GM19463 (cell line): Measurements from ENCODE around the gene PRDM16.

Source experiments
- ATAC-seq: cut with Tn5 transposase; IDR thresholded peaks from one replicate; pipeline ENCODE4 v1.9.1; 2021; ENCODE audit warnings: mild to moderate bottlenecking, moderate library complexity; ENCODE audit not compliant: unreplicated experiment

Gene PRDM16

DNA sequence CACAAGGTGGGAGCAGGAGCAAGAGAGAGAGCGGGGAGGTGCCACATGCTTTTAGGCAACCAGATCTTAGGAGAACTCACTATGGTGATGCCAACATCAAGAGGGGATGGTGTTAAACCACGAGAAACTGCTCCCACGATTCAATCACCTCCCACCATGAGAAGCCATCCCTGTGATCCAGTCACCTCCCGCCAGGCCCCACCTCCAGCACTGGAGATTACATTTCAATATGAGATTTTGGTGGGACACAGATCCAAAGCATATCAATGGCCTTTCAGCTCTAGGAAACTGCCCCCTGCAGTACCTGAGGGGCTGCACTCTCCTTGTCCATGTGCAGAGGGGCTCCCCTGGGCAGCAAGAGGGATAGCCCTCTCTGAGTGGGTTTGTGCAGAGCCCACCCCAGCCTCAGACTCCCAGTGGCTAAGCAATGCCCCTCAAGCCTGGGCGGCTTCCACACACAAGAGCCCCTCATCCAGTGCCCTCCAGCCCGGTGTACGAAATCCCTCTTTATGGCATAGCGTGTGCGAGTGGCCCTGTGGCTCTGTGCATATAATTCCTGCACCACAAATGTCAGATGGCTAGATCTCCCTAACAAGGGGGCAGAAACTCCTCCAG is 15.5 kb upstream of the PRDM16 start:
- no peak for ATAC-seq

DNA sequence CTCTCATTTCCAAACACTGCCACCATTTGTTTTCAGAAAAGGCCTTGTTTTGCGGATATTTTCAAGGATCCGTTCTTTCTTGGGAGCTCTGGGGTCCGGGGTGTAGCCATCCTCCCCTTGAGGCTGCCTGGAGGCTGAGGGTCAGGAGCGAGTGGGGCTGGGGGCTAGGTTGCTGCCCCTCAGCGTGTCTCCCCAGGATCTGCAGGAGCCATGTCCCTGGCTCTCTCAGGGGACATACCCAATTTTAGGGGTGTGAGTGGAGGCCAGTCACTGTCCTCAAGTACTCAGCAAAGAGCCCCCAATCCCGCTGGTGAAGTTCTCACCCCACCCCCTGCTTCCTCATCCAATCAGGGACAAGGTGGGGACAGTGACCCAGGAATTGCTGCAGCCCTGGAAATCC is 15.0 kb upstream of the PRDM16 start:
- ATAC-seq: no peak

DNA sequence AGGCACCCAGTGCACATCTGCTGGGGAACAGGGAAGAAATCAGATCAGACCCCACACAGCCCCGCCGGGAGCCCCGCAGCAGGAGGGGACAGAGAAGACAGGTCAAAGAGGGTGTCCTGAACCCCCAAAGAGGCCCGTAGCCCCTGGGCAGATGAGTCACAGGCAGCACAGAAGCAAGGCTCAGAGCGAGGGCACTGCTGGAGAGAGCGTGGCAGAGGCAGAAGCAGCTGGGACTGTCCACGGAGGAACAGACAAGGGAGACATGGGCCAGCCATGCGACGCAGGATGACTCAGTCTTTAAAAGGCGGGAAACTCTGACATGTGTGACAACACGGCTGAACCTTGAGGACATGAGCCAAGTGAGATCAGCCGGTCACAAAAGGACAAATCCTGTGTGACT is 14.5 kb upstream of the PRDM16 start:
- ATAC-seq: no peak

DNA sequence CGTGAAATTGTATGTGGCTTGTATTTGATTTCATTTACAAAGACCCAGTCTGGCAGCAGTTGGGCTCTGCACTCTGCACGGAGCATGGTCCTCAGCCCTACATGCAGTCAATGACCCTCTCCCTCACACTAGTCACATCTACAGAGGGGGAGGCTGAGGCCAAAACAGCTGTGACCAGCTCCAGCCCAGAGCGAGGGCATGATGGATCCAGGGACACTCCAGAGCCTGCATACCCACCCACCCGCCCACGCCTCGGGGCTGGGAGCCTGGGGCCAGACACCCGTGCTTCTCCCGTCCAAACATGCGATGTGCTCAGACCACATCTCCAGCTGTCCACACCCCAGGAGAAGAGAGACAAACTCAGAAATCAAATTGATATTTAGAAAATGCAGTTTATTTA is 14.0 kb upstream of the PRDM16 start:
- no peak for ATAC-seq

DNA sequence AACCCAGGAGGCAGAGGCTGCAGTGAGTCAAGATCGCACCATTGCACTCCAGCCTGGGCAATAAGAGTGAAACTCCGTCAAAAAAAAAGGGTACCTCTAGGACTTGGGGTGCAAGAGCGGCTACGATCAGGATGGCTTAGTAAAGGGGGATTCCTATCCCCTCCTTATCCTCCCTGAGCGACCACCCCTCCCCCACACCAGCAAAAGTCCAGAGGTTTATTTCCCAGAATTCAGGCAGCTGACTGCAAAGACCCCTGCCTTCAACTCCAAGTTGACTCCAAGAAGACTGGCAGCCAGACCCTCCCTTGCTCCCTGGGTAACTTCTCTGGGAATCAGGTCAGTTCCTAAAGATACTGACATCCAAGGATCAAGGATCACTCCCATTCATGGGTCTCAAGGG is 12.4 kb upstream of the PRDM16 start:
- no peak for ATAC-seq

DNA sequence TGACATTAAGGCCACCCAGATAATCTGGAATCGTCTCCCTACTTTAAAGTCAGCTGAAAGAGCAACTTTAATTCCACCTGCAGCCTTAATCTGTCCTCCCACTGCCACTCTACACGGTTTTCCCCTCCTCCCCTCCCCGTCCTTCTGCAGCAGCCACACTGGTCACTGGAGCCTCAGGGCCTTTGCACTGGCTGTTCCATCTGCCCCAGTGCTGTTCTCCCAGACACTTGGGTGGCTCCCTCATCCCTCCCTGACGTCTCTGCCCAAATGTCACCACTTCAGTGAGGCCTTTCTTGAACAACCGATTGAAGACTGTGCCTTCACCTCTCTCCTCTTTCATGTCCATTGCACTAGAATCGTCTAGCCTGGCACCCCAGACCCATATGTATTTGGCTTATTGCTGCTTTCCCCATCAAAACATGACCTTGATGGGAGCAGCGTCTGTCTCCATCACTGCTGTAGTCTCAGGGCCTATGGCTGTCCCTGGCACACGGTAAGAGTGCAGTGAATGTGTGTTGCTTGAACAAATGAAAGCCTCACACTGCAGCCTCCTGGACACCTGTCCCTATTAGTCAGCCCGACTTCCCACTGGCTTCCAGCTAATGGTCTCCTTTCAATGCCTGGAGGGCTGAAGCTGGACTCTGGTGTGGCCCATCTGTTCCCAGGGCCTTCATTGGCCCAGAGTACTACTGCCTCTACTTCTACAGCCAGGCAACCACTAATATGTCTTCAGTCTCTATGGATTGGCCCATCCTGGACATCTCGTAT is 10.6 kb upstream of the PRDM16 start:
- no peak for ATAC-seq

DNA sequence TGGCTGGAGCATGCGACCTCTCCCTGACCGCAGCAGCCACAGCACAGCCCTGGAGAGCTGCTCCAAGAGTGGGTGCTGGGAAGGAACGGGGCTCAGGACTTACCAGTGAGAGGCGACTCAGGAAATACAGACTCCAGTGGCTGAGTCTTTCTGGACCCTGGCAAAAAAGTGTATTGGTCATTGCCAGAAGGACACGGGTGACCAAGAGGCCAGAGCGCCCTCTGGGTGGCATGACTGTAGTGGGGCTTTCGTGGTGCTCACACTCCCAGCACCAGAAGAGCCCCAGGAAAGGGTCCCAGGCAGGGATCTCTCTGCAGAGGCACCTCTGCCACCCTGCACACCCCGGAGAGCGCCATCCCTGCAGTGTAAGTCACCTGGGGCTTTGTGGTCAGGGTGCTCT is 8.9 kb upstream of the PRDM16 start:
- no peak for ATAC-seq

DNA sequence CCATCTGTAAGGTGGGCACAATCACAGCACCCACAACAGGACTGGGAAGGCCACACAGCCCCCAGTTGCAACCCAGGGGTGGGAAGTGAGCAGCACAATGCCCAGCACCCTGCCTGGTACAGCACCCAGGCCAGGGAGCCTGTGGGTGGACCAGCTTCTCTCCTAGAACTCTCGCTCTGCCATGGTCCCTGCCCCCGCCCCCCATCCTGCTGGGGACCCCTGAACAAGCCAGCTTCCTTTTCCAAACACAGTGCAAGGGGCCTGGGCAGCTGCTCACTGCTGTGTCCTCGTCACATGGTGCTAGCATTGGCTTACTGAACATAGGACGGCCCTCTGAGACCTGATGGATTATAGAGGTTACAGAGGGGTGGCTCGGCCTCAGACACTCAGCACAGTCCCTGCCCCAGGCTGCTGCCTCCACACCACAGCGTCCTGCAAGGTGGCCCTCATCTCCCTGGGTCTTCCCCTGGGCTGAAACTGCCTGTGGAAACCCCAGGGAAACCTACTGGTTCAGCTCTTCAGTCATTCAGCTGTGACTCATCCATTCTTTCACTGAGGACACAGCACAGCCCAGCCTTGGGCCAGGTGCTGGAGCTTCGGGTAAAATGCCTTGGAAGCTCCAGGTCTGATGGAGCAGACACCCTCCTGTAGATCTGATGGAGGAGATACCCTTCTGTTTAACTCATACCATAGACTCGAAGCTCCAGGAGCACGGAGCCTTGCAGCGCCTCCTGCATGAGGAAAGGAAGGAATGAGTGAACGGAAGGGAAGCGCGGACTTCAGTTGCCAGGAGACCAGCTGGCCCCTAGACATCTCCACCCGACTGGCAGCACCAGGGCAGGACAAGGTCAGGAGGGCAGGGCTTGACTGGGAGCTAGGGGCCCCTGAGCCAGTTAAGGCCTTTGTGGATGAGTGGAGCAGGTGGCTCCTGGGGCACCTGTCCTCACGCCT is 8.1 kb upstream of the PRDM16 start:
- ATAC-seq: no peak

DNA sequence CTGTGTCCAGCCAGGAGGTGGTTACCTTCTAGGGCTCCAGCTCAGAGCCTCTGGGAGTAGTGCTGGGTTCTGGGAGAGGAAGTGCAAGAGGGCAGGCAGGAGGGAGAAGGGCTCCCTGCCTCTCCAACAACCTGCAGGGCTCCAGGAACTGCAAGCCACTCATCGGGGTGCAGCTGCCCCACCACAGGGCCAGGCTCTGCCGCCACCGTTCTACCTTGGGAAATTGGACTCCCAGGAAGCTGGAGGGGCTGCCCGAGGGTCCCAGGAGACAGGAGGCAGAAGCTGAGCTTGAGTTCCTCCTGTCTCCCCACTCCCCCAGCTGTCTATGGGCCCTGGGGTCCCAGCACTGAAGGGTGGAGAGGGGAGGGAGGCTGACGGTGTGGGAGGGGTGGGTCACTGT is 7.4 kb upstream of the PRDM16 start:
- ATAC-seq: no peak

DNA sequence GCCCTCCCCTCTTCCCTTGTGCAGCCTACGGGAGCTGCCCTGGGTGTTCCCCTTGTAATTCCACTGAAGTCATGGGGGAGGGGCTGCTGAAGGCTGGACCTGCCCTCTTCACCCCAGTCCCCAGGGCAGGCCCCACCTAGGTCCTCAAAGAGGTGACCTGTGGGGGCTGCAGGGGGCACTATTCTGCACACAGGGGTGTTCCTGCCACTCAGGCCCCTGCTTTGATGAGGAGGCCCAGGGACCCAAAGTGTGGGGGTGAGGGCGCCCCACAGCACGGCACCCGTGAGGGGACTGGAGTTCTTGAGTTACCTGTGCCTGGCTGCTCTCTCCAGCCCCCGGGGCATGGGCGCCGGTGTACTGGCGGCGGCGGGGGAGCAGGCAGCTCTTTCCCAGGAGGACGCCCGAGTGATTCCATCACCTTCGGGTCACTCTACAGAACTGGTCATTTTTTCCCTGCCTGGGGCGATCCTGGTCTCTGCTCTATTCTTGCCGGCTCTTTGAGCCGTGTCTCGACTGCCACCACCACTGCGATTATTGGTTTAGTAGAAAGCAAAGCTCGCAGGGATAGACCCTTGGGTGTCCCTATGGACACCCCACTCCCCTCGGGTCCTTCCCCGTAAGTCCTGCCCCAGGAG is 6.9 kb upstream of the PRDM16 start:
- ATAC-seq: no peak

DNA sequence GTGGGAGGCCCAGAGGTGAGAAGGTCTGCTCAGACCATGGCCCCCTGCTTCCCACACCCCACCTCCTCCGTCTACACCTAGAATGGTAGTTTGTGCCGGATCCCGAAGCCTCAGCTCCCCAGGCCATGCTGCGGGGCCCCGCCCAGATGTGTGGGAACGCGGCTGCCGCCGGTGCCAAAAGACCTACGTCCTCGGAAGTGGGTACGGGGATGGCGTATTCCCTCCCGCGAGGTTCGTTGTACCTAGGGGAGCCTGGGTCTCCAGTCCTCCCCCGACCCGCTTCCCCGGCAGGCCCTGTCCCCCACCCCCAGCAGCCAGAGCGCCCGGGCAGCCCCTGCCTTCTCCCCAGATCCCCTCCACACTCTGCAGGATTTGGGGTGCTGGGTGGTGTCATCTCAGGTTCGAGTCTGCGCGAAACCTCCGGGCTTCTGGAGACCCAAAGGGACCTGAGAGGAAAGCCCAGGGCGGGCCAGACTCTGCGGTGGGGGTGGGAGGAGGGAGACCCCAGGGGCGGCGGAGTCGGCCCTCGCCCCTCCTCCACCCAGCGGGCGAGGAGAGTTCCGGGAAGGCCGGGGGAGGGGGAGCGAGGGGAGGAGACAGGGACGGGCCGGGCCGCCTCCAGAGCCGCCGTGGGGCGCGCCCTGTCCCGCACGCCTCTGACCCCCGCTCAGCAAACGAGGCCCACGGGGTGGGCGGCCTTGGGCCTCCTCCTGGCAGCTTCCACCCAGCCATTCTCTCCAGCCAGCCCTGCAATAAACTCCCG is 6.2 kb upstream of the PRDM16 start:
- ATAC-seq: no peak

DNA sequence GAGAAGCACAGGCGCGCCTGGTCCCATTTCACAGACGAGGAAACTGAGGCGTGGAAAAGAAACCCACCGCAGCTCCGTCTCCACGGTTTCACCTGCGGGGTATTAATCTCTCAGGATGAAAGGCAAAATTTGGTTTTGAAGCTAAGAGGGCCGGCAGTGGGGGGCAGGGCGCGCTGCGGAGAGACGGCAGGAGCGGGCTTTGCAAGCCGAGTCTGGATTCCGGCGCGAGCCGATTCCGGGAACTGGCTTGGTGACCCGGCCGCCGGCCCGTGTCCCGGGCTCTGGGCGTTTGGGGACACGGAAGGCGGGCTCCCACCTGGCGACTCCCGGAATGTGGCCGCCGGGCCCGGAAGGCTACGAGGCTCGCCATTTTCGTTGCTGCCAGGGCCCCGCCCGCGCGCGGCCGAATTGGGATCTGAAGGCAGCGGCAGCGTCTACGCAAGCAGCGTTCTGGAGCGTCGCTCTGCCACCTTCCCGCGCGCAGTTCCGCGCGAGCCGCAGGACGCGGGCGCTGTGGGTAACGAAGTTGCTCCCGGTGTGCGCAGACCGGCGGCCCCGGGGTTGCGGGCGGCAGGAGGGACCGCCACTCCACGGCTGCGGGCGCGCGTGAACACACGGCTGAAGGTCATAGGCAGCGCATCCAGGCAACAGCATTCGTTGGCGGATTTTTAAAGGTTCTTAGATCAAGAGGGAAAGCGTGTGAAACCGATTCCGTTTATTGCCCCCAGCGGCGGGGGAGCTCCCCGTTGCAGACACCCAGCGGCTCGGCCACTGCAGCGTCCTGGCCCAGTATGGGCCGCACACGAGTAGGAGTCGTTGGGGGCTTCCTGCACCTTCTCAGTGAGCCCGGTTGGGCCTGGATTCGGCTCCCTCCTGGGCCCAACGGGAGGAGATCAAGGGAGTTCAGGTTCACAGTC is 5.4 kb upstream of the PRDM16 start:
- no peak for ATAC-seq

DNA sequence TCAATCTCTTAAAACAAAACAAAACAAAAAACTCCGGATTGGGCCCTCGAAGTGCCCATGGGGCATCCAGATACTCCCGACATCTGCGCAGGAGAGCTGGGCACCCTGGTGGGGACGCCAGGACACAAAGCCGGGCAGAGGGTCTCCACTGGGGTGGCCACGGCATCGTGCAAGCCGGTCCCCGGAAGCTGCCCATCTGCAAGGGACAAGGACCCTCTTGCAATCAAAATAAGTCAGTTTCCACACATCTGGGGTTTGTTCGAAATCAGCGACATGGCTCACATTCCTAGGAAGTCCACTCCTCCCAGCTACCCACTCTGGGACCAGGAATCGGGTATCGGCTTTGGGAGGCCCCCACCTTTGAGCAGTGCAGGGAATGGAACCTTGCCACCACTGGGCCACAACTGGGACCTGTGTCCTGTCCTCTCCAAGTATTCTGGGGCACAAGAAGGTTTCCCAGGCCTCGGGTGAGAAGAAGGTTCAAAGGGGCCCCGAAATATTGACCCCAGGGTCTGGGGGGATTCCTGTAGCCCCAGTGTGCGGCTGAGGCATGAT is 4.6 kb upstream of the PRDM16 start:
- no peak for ATAC-seq

DNA sequence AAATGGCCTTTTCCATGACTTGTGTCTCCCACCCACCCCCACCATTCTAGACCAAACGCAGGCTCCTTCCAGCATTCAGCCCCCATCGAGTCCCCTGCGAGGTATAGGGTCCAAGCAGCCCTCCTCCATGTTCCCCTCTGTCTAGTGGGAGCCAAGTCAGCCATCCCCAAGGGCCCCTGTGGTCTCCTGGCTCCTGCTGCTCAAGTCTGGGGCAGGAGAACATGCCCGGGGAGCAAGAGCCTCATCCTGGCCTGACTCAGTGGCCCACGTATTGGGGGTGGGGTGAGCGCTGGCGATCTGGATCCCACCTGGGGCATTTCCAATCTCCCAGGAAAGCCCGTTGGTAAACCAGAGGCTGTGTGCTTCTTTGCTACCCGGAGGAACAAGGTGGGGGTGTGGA is 4.1 kb upstream of the PRDM16 start:
- ATAC-seq: no peak

DNA sequence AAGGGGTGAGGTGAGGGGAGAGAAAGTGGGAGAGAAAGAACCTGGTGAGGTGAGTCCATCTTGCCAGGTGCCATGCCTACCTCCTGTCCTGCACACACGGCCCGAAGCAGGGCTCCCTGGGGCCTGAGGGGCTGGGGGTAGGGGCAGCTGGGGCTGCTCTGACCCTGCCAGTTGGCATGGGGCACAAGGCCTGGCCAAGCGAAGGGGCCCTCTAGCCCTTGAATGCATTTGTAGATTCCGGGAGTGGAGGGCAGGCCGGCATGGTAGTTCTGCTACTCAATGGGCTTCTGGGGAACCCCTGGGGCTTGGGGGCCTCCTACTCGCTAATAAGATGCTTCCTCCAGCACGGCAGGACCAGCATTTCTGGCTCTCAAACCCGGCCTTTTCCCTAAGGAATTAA is 3.6 kb upstream of the PRDM16 start:
- ATAC-seq: no peak

DNA sequence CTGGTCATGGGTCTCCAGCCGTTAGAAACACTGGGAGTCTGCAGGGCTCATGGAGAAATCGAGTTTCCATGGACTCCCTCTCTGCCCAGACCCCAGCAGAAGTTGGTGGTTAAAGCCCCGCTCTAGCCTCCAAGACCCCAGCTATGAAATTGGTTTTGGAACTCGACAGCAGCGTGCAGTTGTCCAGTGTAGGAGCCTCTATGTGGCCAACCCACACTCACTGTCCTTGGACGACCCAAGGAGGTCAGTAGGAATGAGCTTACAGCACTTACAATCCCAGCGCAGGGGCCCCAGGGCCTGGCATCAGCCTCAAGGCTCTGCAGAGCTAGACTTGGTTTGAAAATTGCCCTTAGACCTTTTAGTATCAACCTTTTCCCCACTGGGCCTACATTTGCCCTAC is 3.2 kb upstream of the PRDM16 start:
- no peak for ATAC-seq

DNA sequence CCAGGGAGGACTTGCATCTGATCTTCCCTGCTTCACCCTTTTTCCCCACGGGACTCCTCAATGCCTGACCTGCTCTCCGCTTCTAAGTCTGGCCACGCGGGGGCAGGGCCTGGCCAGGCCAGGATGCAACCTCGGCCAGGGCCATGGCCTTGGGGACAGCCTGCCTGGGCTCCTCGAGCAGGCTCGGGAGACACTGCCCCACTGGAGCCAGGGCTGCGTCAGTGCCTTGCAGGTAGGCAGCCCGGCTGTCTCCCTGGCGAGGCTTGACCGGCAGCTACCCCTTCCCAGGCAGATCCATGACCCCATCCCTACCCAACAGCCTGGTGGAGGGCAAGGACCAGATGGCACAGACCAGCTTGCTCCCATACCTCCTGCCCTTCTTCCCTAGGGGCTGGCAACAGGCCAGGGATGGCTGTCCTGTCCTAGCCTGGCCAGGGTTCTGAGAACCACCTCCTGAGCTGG is 2.7 kb upstream of the PRDM16 start:
- ATAC-seq: no peak

DNA sequence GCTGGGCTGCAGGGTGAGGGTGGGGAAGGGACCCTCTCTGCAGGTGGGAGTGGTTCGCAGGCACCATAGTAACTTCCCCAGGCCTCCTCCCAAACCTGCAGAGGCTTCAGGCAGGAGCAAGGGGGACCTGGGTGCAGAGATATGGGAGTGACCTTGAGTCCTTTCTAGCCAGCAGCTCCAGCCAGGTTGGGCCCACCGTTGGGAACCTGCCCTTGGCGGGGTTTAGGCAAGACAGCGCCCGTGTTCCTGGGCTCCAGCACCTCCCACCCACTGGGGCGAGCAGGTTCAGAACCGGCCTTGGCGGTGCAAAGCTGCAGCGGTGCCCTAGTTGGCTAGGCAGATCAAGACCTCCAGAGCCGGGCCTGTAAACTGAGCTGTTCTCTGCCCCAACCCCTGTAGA is 2.2 kb upstream of the PRDM16 start:
- no peak for ATAC-seq

DNA sequence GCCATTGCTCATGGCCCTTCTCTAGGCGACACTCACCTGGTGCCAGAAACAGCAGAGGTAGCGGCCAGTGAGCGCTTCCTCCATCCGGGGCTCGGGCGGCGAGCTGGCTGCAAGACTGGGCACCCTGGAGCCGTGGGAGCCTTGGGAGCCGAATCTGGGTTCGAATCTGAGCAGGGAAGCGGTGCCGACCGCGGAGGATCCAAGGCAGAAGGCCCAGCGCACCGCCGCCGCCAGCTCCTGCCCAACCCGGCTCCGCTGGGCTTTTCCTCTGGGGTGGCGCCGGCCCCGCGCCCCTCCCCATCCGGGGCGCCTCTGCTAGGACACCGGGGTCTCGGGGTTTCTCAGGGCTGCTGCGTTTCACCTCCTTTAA is 1.7 kb upstream of the PRDM16 start:
- no peak for ATAC-seq
